HCT116 (cell line): ENCODE data around the gene CCDC81.
"Not testable (repeated sequence)": the region's sequence is repeated elsewhere in the genome, so short reads cannot be mapped to it uniquely, and the experiment has no call there.

Source experiments
- POLR2A ChIP-seq: IDR thresholded peaks from 2 replicates; pipeline ENCODE4 v1.7.0; 2011; ENCODE audit warnings: borderline replicate concordance; ENCODE audit not compliant: insufficient read depth, insufficient read length; ENCODE audit errors: extremely low read depth
- POLR2AphosphoS5 ChIP-seq: IDR thresholded peaks from 2 replicates; pipeline ENCODE4 v1.6.1; 2011; ENCODE audit warnings: mild to moderate bottlenecking, low read depth, low read length, moderate library complexity
- RAD21 ChIP-seq: IDR thresholded peaks from 2 replicates; pipeline ENCODE4 v1.6.1; 2012; ENCODE audit warnings: low read depth, mild to moderate bottlenecking
- YY1 ChIP-seq: IDR thresholded peaks from 2 replicates; pipeline ENCODE4 v1.6.1; 2011; ENCODE audit warnings: low read length, low read depth, moderate library complexity, mild to moderate bottlenecking; ENCODE audit not compliant: insufficient replicate concordance; ENCODE audit errors: extremely low read depth
- TF ChIP-seq, protein P1 (sequence below), 3 experiments: fragments of 200-600 bp in 1 of 3; sonication (generic) in 1 of 3; IDR thresholded peaks in 2 of 3; conservative IDR thresholded peaks in 1 of 3; 2 replicates each; pipeline ENCODE4 v1.5.1; 2012 to 2017; ENCODE audit warnings: low read depth in 2 of 3, low read length in 2 of 3, antibody characterized with exemption in 1 of 3, borderline replicate concordance in 1 of 3, control low read depth in 1 of 3, mild to moderate bottlenecking in 1 of 3, mixed read lengths in 1 of 3, mixed run types in 1 of 3, moderate library complexity in 1 of 3; ENCODE audit not compliant: insufficient read depth in 1 of 3
- TF ChIP-seq, protein P2 (sequence below): IDR thresholded peaks from 2 replicates; pipeline ENCODE4 v1.6.1; 2012

DNA sequence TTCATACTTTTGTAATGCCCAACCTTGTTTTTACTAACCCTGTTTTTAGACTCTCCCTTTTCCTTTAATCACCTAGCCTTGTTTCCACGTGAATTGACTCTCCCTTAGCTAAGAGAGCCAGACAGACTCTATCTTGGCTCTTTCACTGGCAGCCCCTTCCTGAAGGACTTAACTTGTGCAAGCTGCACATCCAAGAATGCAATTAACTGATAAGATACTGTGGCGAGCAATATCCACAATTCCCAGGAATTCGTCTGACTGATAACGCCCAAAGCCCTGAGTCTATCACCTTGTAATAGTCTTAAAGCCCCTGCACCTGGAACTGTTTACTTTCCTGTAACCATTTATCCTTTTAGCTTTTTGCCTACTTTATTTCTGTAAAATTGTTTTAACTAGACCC, 48.8 kb downstream of the CCDC81 start:
- not testable (repeated sequence) for TF ChIP-seq POLR2A, YY1, POLR2AphosphoS5, RAD21
- TF ChIP-seq, protein P1, sequence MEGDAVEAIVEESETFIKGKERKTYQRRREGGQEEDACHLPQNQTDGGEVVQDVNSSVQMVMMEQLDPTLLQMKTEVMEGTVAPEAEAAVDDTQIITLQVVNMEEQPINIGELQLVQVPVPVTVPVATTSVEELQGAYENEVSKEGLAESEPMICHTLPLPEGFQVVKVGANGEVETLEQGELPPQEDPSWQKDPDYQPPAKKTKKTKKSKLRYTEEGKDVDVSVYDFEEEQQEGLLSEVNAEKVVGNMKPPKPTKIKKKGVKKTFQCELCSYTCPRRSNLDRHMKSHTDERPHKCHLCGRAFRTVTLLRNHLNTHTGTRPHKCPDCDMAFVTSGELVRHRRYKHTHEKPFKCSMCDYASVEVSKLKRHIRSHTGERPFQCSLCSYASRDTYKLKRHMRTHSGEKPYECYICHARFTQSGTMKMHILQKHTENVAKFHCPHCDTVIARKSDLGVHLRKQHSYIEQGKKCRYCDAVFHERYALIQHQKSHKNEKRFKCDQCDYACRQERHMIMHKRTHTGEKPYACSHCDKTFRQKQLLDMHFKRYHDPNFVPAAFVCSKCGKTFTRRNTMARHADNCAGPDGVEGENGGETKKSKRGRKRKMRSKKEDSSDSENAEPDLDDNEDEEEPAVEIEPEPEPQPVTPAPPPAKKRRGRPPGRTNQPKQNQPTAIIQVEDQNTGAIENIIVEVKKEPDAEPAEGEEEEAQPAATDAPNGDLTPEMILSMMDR (IDR thresholded peaks at IDR 0.05 in 2 of 3, conservative IDR thresholded peaks at IDR 0.05 in 1 of 3; ENCODE audit: borderline replicate concordance in 1 of 3, insufficient read depth in 1 of 3, low read depth in 2 of 3, low read length in 2 of 3) = not testable (repeated sequence)
- TF ChIP-seq, protein P2, sequence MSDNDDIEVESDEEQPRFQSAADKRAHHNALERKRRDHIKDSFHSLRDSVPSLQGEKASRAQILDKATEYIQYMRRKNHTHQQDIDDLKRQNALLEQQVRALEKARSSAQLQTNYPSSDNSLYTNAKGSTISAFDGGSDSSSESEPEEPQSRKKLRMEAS = not testable (repeated sequence)
